Measurements from ENCODE around the gene SMAD2. TPM values are rescaled to one million over a fixed set of nuclear protein-coding genes. Genes with fewer than 3 reads are reported as not detected.

The SMAD2 gene
- total RNA-seq, 1 donor from 2014 or later: 144 TPM

DNA sequence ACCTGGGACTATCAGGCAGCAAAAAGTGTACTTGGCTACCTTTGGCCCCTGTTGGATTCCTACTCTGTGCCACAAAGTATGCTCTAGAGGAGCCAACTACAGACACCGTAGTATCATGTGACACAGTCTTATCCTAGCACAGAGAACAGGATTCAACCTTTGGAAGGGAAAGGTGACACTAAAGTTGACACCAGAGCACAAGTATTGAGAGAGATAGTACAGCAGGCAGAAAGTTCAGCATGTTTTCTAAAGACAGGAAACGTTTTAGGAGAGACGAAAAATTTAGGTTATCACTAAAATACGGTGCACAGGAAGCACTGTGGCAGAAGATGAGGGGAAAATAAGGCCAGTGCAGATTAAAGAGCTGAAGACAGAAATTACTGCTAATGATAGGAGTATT, 18.6 kb downstream of the SMAD2 start:
- TF ChIP-seq, protein P1, sequence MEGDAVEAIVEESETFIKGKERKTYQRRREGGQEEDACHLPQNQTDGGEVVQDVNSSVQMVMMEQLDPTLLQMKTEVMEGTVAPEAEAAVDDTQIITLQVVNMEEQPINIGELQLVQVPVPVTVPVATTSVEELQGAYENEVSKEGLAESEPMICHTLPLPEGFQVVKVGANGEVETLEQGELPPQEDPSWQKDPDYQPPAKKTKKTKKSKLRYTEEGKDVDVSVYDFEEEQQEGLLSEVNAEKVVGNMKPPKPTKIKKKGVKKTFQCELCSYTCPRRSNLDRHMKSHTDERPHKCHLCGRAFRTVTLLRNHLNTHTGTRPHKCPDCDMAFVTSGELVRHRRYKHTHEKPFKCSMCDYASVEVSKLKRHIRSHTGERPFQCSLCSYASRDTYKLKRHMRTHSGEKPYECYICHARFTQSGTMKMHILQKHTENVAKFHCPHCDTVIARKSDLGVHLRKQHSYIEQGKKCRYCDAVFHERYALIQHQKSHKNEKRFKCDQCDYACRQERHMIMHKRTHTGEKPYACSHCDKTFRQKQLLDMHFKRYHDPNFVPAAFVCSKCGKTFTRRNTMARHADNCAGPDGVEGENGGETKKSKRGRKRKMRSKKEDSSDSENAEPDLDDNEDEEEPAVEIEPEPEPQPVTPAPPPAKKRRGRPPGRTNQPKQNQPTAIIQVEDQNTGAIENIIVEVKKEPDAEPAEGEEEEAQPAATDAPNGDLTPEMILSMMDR (IDR thresholded peaks at IDR 0.05; ENCODE audit: insufficient read depth, low read depth, low read length): no peak
- TF ChIP-seq EZH2 (IDR thresholded peaks at IDR 0.05; ENCODE audit: insufficient read depth, low read length): no peak
- H2AFZ ChIP-seq (ENCODE audit: low read depth, low read length): no peak overlapping the region
- DNase-seq (ENCODE audit: low read depth) (no peak), FAIRE-seq (no peak)
- H3K36me3 Mint-ChIP-seq (ENCODE audit: low read depth, unreplicated experiment): peaks cover 9% of the 10 kb centered on the region
- no peaks in the 10 kb centered on the region for H3K27me3 Mint-ChIP-seq (ENCODE audit: low read depth, unreplicated experiment)
- no peaks in the 10 kb centered on the region for H3K9me3 ChIP-seq (ENCODE audit: insufficient read depth, low read depth, low read length)
- H4K20me1 ChIP-seq (ENCODE audit: insufficient read depth, low read length): peaks cover 94% of the 10 kb centered on the region
- H3K4me3 ChIP-seq (ENCODE audit: insufficient read depth, low read depth, low read length): no peak overlapping the region
- H3K27ac ChIP-seq (ENCODE audit: low read depth, low read length): no peak overlapping the region
- no peak overlapping the region for H3K27ac Mint-ChIP-seq (ENCODE audit: unreplicated experiment)
- no peaks in the 10 kb centered on the region for H3K9me3 Mint-ChIP-seq (ENCODE audit: unreplicated experiment)
- H3K9ac ChIP-seq (ENCODE audit: low read length): no peak overlapping the region
- H3K27me3 ChIP-seq (ENCODE audit: insufficient read depth, low read length): no peaks in the 10 kb centered on the region
- peaks cover 99% of the 10 kb centered on the region for H3K79me2 ChIP-seq (ENCODE audit: insufficient read depth, low read length)
- H3K4me2 ChIP-seq (ENCODE audit: low read length): no peak overlapping the region
- H3K36me3 ChIP-seq (ENCODE audit: insufficient read depth, low read length): no peaks in the 10 kb centered on the region
- peaks cover 5% of the 10 kb centered on the region for H3K4me1 ChIP-seq (ENCODE audit: insufficient read depth, low read length)
- H3K4me1 Mint-ChIP-seq (ENCODE audit: low read depth, unreplicated experiment): peaks cover 30% of the 10 kb centered on the region
- H3K4me3 Mint-ChIP-seq (ENCODE audit: unreplicated experiment): no peak overlapping the region

GRCh38 chr18:47909484-47909883, 21.0 kb downstream of the SMAD2 start:
- Mint-ChIP-seq H3K9me3 (ENCODE audit: unreplicated experiment) (peaks cover 2% of the 10 kb centered on the region), H3K27me3 (ENCODE audit: low read depth, unreplicated experiment) (no peaks in the 10 kb centered on the region)

GRCh38 chr18:47908592-47908991, 21.9 kb downstream of the SMAD2 start:
- H3K4me3 Mint-ChIP-seq (ENCODE audit: unreplicated experiment): no peak overlapping the region
- TF ChIP-seq EZH2 (IDR thresholded peaks at IDR 0.05; ENCODE audit: insufficient read depth, low read length): no peak
- TF ChIP-seq, protein P1 (IDR thresholded peaks at IDR 0.05; ENCODE audit: insufficient read depth, low read depth, low read length): no peak
- peaks cover 92% of the 10 kb centered on the region for H4K20me1 ChIP-seq (ENCODE audit: insufficient read depth, low read length)

More at GRCh38 chr18:47909484-47909883, 21.0 kb downstream of the SMAD2 start:
- Histone ChIP-seq H3K4me1 (ENCODE audit: insufficient read depth, low read length) (no peaks in the 10 kb centered on the region), H3K4me3 (ENCODE audit: insufficient read depth, low read depth, low read length) (no peak overlapping the region), H3K4me2 (ENCODE audit: low read length) (no peak overlapping the region), H3K27ac (ENCODE audit: low read depth, low read length) (no peak overlapping the region), H3K9ac (ENCODE audit: low read length) (no peak overlapping the region), H2AFZ (ENCODE audit: low read depth, low read length) (no peak overlapping the region), H4K20me1 (ENCODE audit: insufficient read depth, low read length) (peaks cover 92% of the 10 kb centered on the region), H3K79me2 (ENCODE audit: insufficient read depth, low read length) (peaks cover 99% of the 10 kb centered on the region), H3K27me3 (ENCODE audit: insufficient read depth, low read length) (no peaks in the 10 kb centered on the region), H3K9me3 (ENCODE audit: insufficient read depth, low read depth, low read length) (no peaks in the 10 kb centered on the region), H3K36me3 (ENCODE audit: insufficient read depth, low read length) (no peaks in the 10 kb centered on the region)
- no peak for TF ChIP-seq EZH2 (IDR thresholded peaks at IDR 0.05; ENCODE audit: insufficient read depth, low read length)
- TF ChIP-seq, protein P1 (IDR thresholded peaks at IDR 0.05; ENCODE audit: insufficient read depth, low read depth, low read length): no peak
- Mint-ChIP-seq H3K27ac (ENCODE audit: unreplicated experiment) (no peak overlapping the region), H3K4me3 (ENCODE audit: unreplicated experiment) (no peak overlapping the region), H3K4me1 (ENCODE audit: low read depth, unreplicated experiment) (peaks cover 24% of the 10 kb centered on the region), H3K36me3 (ENCODE audit: low read depth, unreplicated experiment) (peaks cover 16% of the 10 kb centered on the region)
- DNase-seq (ENCODE audit: low read depth) (no peak), FAIRE-seq (no peak)

More at GRCh38 chr18:47908592-47908991, 21.9 kb downstream of the SMAD2 start:
- no peak for DNase-seq (ENCODE audit: low read depth)
- H3K9me3 ChIP-seq (ENCODE audit: insufficient read depth, low read depth, low read length): no peaks in the 10 kb centered on the region
- H3K79me2 ChIP-seq (ENCODE audit: insufficient read depth, low read length): peaks cover 99% of the 10 kb centered on the region
- no peak overlapping the region for H2AFZ ChIP-seq (ENCODE audit: low read depth, low read length)
- H3K27me3 Mint-ChIP-seq (ENCODE audit: low read depth, unreplicated experiment): no peaks in the 10 kb centered on the region
- H3K27ac ChIP-seq (ENCODE audit: low read depth, low read length): no peak overlapping the region
- no peak overlapping the region for H3K27ac Mint-ChIP-seq (ENCODE audit: unreplicated experiment)
- FAIRE-seq: no peak
- peaks cover 29% of the 10 kb centered on the region for H3K4me1 Mint-ChIP-seq (ENCODE audit: low read depth, unreplicated experiment)
- H3K4me3 ChIP-seq (ENCODE audit: insufficient read depth, low read depth, low read length): no peak overlapping the region
- no peaks in the 10 kb centered on the region for H3K4me1 ChIP-seq (ENCODE audit: insufficient read depth, low read length)
- no peak overlapping the region for H3K9ac ChIP-seq (ENCODE audit: low read length)
- H3K27me3 ChIP-seq (ENCODE audit: insufficient read depth, low read length): no peaks in the 10 kb centered on the region
- H3K4me2 ChIP-seq (ENCODE audit: low read length): no peak overlapping the region
- H3K36me3 ChIP-seq (ENCODE audit: insufficient read depth, low read length): no peaks in the 10 kb centered on the region
- peaks cover 2% of the 10 kb centered on the region for H3K9me3 Mint-ChIP-seq (ENCODE audit: unreplicated experiment)
- peaks cover 16% of the 10 kb centered on the region for H3K36me3 Mint-ChIP-seq (ENCODE audit: low read depth, unreplicated experiment)

All from astrocyte (in vitro differentiated cells and primary cell).